Activated CD4-positive, alpha-beta T cell treated with anti-CD3 and anti-CD28 coated beads for 4 hours (primary cell): Measurements from ENCODE around the gene MYO18A.
"Not testable (repeated sequence)": the region's sequence is repeated elsewhere in the genome, so short reads cannot be mapped to it uniquely, and the experiment has no call there.

Experiments used
- DNase-seq, 2 donors: peaks; one replicate each; pipeline ENCODE4 v3.0.0-alpha.2; 2020

The MYO18A gene

DNA sequence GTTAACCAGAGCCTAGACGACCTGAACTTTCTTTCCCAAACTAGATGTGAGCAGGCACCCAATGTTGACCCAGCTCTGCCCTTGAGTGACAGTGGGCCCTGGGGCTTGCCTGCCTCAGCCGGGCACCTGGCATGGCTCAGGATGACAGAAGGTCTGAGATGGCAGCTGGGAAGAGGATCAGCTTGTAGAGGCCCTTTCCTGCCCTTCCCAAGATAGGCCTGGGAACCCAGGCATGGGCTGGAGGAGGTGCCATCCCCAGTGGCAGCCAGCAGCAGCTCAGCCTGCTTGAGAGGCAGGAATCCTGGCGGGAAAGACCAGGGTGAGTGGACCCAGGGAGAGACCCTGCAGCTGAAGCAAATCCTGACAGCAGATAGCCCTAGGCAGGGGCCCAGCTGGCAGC is 78.2 kb downstream of the MYO18A start:
- no peak for DNase-seq

DNA sequence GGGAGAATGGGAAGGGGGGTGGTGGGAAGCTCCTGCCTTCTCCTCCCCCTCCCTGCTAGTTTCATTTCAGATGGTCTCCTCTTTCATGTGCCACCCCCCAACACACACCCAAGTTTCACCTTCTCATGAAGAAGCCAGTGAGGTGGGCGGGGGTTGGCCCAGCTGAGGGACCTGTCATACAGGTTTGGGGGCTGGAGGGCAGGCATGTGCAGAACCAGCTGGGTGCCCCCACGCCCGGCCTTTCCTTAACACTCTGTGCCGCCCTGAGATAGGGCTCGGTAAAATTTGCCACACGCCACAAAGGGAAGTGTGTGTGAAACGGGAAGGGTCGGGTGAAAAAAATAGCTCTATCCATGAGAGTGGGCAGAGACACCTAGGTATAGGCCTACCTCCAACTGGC is 79.9 kb downstream of the MYO18A start:
- DNase-seq: no peak

DNA sequence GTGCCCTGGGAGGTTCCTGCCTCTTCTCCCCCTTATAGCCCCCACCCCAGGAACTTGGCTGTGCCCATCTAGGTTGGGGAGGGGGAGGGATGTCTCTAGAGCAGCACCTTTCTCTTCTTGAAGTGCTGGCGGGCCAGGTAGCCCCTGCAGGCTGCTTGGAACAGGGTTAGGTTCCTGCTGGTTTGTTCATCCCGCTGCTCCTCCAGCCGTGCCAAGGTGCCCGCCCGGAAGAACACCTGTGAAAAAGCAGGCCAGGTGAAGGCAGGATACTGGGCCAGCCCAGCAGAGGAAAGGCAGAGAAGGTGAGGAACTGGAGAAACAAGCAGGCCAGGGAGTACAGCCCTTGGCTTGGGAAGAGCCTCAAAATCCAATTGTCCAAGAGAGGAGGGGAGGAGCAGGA is 80.7 kb downstream of the MYO18A start:
- DNase-seq: no peak

DNA sequence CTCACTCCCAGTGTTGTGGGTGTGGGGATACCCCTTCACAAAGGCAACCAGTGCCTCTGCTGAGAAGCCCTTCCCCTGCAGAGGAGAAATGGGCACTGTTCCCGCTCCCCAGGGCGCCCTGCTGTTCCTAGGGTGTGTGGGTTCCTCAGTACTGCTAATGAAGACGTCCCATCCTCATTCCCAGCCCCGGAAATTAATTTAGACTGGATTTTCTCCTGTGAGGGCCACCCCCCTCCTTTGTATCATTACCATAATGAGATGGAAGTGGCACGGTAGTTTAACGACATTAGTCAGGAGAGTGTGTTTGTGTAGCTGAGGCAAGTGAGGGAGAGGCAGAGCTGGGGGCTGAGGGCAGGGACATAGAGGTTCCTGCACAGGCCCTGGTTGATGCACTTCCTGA is 84.1 kb downstream of the MYO18A start:
- DNase-seq: no peak

DNA sequence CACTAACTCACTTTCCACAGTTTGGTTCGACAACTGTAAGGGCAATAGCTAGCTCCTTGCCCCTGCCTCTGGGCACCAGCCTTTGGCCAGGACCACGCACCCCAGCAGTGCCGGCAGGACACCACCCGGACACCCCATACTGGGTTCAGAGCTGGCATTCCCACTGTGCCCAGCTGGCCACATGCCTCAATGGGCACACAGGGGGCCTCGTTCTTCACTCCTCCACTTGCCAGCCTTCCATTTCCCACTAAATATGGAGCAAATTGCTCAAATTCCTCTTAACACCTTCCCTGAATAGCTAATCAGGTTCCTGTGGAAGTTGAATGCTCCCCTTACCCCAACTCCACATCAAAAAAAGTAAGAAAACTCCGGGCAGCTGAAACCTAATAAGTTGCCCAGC is 84.8 kb downstream of the MYO18A start:
- DNase-seq: no peak

DNA sequence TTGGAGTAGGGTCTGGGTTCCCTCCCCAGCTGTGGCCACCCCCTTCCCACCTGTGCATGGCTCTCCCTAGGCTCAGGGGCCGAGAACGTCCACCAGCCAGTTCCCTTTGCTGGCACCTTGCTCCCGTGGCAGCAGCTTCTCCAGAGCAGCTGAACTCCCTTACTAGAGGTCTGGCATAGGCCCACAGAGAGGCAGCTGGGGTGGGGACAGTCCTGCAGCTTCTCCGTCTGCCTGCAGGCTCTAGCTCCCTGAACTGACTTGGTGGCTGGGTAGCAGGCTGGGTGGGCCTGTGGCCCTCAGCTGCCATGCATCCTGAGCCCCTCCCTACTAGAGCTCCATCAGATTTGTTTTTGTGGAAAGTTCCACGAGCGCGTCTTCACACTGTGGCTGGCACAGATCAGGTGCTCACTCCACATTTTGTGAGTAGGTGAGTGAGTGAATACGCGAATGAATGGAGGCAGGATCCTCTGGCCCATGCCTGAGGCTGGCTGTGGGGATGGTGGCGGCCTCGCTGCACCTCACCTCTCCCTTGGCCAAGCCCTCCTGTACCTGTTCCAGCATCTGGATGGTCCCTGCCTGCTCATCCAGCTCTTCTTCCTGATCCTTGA is 86.0 kb downstream of the MYO18A start:
- DNase-seq: no peak

DNA sequence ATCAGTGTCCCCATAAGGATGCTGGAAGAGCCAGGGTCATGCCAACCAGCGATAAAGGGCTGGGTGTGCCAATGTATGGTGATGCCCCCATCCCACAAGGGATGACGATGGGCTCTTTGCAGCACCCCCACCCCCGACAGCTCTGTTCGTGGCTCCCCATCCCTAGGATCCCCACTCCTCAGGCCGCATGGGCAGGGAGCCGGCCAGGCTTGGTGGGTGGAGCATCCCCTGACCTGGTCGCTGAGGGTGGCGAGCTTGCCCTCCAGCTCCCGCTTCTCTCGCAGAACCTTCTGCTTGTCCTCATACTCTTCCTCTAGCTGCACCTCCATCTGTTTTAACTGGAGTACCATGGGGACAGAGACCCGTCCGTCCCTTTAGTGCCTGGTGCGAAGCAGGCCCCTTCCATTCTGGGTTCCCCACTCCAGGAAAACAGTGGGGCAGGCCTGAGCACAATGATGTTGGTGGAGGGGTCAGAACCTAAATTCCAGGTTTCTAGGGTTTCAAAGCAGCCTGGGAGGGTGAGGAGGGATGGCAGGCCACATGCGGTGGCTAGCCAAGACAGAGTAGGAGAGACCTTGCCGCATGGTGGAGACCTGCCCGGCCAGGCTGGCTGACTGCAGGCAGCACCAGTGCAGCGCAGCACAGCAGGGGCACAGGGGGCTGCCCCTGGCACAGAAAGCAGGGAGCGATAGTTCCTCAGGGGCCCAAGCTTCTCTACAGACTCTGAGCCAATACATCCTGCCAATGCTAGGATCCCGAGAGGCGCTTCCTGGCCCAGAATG is 86.9 kb downstream of the MYO18A start:
- no peak for DNase-seq

DNA sequence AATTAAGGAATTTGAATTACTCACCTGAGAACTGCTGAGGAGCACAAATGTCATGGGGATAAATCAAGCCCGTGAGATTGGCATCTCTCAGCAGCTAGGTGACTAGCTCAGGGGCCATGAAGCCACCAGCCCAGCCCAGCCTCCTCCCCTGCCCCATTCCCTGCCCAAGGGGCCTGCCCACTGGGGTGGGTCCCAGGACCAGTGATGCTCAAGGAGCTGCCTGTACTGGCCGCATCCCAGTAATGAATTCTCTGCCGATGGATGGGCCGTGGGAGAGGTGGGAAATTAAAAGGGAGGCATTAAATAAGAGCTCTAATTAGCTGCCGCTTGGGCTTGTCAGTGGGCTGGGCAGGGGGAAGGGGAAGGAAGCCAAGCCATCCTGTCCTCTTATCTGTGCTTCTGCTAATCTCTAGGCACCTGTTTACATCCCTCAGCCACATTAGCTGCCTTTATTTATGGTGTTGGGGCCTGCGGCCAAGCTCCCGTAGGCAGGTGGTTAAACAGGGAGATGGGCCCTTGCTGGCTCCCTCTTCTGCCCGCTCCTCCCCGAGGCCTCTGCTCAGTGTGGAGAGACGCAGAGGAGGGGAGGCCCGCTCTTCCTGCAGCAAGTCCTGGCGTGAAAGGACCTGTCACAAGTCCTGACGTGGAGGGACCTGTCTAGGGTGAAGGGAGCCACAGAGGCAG is 88.5 kb downstream of the MYO18A start:
- DNase-seq: no peak

DNA sequence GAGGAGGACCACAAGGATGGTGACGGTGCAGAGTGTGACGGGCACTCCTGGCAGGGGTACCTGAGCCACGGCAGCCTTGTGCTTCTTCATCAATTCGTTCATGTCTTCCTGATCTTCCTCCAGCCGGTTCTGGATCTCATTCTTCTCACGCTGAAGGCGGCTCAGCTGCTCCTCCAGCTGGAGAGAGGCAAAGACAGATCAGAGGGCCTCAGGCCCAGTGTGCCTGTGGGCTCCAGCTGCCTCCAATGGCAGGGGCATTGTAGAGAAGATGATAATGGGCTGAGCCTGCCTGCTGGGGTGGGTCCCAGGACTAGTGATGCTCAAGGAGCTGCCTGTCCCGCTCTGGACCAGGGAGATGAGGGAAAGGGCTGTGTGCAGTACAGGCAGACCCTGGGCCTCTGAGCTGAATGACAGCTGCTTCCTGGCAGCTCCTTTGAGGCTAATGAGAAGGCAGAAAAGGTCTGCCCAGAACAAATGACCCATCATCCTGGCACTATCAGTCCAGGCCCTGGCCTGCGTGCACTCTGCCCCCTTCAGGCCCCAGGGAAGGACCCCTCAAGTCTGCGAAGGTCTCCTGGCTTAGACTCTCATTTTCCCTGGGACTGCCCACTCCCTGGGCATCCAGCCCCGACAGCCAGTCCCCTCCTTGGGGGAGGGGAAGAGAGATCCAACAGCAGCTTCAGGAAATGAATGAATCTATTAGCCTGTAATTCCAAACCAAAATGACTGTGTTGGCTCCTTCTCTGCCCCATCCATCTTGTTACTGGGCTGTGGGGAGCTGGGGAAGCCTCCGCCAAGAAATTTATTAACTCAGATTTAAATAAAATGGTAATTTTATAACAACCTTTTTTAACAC is 89.2 kb downstream of the MYO18A start:
- DNase-seq: no peak

DNA sequence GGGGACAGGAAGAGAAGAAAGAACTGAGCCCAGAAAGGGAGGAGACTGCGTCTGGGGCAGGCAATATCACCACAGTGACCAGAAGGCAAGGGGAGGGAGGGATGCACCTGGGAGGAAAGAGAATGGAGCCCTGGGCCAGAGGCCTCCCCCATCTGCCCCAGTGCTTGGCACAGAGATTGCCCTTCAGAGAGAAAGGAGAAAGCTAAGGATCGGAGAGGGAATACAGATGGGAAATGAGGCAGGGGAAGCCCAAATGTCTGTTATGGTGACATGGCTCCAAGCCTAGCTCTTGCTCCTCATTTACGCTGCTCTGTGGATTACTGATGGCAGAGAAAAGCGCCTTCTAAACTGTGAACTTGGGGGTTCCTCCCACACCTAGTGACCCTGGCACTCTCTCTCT is 90.1 kb downstream of the MYO18A start:
- no peak for DNase-seq

DNA sequence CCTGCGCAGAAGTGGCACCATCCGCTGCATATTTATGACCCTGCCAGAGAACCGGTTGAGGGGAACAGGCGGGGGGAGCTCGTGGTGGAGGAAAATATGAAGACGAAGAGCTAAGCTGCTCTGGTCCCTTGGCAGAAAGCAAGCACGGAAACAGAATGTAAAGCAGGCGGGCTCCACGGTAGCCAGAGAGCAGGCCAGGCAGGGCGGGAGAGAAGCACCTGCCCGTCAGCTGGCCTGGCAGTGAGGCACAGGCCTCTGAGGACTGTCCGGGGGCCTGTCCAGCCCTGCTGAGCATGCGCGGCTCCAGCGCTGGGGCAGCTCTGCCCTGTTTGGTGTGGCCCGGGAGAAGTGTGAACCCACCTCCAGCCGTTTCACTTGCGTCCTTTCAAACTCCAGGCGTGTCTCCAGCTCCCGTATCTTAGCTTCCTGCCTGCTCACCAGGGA is 90.6 kb downstream of the MYO18A start:
- DNase-seq: no peak

DNA sequence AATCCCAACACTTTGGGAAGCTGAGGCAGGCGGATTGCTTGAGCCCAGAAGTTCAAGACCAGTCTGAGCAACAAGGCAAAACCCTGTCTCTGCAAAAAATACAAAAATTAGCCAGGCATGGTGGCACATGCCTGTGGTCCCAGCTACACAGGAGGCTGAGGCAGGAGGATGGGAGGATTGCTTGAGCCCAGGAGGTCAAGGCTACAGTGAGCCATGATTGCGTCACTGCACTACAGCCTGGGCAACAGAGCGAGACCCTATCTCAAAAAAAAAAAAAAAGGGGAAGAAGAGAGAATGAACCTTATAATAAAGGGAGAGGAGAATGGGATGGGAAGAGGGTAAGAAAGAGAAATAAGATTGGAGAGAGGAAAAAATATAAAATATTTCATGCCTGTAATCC is 91.4 kb downstream of the MYO18A start:
- DNase-seq: not testable (repeated sequence)

DNA sequence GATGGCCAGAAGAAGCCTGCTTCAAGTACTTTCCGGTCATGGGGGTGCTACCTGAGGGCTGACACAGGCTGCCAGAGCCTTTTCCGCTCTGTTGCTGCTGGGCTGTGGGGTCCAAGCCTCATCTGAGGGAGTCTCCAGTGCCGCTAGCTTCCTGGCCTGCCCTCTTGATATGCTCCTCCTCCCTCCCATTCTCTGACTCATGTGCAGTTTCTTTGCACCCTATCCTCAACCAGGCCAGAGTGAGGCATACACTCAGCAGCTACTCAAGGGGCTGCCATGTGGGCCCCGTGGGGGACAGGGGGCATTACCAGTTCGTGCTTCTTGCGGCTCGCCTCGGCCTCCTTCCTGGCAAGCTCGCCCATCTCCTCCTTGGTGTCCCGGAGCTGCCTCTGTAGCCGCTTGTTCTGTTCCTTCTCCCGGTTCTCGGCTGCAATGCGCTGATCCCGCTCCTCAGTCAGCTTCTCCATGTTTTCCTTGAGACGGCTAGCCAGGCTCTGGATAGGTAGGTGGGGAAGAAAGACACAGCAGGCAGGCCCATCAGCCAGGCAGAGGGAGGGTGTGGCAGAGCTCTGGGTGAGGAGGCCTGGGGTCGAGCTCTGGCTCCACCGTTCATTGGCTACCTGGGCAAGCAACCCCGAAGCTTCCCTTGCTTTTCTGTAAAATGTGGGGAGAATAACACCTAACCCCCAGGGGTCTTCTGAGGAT is 93.4 kb downstream of the MYO18A start:
- DNase-seq: no peak

DNA sequence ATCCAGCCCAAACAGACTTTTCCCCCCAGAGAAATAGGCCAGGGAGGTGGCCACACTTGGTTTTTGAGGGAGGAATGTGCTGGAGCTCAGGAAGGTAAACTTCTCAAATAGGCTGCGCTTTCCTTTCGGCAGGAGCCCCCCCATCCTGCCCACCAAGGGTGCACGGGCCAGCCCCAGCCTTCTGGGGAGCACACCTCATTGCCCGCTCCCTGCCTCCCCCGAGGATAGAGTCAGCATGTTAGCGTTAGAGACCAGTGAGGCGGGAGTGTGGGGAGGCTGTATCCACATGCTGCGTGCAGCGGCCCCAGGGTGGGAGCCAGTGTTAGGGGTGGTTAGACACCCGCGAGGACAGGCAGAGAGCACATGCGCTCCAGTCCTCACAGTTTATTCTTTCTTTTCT is 95.0 kb downstream of the MYO18A start:
- DNase-seq: no peak

DNA sequence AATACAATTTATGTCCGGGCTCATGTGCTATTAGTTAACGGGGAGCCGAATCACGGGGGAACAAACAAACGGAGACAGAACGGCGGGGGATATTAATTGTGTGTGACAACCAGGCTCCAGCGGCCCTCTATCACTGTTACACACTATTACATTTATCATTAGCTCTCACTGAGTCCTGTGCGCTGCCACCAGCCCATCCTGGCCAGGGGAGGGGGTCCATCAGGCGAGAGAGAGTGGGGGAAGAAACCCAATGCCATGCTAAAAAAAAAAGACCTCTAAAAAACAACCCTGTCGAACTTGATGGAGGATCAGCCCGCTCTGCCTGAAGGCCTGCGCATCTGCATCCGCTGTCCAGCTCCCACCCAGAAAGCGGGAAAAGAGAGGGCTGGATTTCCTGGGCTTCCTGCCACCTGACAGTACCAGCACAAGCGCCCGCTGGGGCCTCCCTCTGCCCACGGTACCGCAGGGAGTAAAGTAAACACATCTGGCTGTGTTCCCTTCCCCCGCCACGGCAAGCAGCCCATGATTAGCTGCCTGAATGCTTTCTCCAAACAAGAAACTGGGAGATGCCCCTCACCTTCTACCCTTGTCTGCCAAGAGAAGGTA is 95.6 kb downstream of the MYO18A start:
- DNase-seq: no peak

DNA sequence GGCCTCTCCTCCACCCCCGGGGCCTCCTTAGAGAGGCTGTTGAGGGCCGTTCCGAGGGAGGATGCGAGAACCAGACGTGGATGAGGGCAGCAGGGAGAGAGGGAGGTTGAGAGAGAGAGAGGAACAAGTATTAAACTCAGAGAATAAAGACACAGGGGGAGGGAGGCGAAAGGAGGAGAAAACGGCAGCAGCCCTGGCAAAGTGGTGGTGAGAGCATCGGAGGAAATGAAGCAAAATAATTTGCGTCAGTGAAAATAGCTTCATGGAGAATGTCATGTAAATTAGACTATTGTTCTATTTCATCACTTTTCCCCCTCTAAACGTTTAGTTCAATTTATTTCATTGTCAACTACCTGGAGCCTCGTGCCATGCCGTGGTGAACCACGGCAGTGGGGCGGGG is 99.2 kb downstream of the MYO18A start:
- no peak for DNase-seq

DNA sequence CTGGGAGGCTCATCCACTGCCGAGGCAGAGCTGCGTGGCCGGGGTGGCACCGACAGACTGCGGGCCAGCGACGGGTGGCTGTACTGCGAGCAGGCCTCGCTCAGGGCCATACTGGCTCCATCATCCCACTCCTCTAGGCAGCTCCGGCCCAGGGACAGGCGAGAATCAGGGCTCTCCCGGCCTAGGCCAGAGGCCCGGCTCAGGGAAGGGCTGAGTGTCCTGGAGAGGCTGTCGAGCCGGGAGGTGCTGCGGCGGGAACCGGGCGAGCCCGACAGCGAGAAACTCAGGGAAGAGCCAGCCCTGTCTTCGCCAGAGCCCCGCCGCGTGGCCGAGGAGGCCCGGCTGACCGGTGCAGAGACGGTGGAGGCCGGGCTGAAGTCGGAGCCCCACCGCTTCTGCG is 99.9 kb downstream of the MYO18A start:
- DNase-seq: no peak

DNA sequence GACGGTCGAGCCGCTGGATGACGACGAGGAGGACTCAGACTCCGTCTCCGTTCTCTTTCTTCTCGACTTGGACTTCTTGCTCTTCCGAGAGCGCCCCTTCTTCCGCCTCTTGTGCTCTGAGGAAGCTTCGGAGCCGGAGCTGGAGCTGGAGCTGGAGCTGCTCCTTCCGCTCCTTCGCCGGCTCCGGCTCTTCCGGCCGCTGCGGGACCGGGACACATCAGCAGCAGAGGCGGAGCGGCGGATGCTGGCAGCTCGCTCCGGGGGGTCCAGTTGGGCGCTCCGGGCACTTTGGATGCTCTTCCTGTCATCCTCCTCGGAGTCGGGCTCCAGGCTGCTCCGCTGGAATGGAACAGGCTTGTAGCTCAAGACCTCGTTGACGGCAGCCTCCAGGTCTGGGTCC is 100.3 kb downstream of the MYO18A start:
- no peak for DNase-seq

DNA sequence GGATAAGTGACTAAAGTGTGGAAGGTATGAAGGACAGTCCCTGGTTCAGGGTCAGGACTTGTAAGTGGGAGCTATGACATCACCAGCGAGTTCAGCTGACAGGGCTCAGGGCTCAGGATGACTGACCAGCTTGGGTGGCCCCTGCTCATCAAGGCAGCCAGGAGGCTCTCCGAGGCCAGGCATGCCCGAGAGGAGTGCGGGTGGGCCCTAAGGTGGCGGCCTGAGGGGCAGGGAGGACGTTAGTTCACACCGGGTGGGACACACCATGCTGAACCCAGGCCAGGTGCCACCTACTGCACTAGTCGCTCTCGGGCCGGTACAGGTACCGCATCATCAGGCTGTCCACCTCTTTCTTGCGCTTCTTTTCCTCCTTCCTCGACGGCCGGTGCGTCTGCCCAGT is 100.8 kb downstream of the MYO18A start:
- DNase-seq: no peak

DNA sequence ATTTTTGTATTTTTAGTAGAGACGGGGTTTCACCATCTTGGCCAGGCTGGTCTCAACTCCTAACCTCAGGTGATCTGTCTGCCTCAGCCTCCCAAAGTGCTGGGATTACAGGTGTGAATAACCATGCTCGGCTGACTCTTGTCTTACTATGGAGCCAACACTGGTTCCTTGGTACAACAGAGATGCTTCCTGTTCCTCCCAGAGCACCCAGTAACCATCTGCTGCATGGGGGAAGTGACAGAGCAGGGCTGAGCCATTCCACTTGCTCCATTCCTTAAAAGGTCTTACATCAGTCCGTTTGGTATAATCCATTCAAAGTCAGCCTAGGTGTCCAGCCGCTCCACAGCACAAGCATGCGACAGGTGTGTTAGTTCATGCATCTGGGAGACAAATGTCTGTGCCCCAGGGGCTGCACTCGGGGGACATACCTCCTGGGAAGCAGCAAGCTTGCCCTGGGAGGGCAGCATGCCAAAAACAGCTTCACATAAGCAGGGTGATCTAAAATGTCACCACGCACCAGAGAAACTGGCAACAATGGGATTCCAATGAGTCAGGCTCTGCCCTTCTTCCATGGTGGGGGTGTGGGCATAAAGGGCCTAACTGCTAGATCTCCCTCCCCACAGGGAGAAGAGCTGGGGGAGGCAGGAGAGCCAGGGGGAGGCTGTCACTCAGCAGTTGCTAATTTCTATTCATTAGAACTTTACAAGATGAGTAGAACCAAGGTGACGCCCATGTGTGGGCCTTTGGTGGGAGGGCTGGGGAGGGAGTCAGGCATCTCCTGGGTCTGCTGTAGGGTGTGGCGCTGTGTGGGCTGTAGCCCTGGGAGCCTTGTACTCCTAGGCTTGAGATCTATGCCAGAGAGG is 101.8 kb downstream of the MYO18A start:
- no peak for DNase-seq

DNA sequence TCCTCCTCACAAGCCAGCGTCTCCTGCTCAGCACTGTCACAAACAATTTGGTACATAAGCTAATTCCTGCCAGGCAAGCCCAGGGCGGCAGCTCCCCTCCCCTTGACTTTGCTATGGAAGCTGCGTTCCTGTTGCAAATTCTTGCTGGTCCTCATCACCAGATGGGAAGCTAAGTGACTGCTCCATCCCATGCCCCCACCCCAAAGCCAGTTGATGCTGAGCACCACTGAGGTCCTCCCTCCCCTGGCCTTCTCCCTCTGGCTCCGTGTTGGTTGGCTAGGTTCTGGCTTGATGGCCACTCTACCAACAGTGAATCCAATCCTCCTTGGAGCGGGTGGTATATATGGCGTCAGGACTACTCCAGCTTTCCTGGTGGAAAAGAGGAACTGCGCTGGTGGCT is 102.9 kb downstream of the MYO18A start:
- no peak for DNase-seq
